Spleen (tissue), 7 donors: ENCODE measurements around the gene LRRC37A3.
"Not testable (repeated sequence)": the region's sequence is repeated elsewhere in the genome, so short reads cannot be mapped to it uniquely, and the experiment has no call there.

Experiments
- POLR2A ChIP-seq, 3 donors: fragments of 450-650 bp; IDR thresholded peaks; one replicate each; pipeline ENCODE4 v1.5.1; 2017; ENCODE audit warnings: antibody characterized with exemption in 3 of 3, mild to moderate bottlenecking in 1 of 3
- TF ChIP-seq, protein P1 (sequence below), 11 experiments: fragments of 200-600 bp in 7 of 11; fragments of 450-650 bp in 4 of 11; sonication (generic) in 4 of 11; IDR thresholded peaks in 8 of 11; conservative IDR thresholded peaks in 3 of 11; 1 replicate in 7 of 11; 2 replicates in 4 of 11; pipeline versions ENCODE4 v1.4.0 to v1.8.0; 2016 to 2021; ENCODE audit warnings: antibody characterized with exemption in 11 of 11, inconsistent platforms in 4 of 11, mild to moderate bottlenecking in 1 of 11
- donor health status: DM: no; HTN: no; CAD: no; lungs with moderate emphysema.
- donor health status: DM: no; HTN: no; CAD: no.
- donor health status: DM: no; HTN: no; CAD: no.

DNA sequence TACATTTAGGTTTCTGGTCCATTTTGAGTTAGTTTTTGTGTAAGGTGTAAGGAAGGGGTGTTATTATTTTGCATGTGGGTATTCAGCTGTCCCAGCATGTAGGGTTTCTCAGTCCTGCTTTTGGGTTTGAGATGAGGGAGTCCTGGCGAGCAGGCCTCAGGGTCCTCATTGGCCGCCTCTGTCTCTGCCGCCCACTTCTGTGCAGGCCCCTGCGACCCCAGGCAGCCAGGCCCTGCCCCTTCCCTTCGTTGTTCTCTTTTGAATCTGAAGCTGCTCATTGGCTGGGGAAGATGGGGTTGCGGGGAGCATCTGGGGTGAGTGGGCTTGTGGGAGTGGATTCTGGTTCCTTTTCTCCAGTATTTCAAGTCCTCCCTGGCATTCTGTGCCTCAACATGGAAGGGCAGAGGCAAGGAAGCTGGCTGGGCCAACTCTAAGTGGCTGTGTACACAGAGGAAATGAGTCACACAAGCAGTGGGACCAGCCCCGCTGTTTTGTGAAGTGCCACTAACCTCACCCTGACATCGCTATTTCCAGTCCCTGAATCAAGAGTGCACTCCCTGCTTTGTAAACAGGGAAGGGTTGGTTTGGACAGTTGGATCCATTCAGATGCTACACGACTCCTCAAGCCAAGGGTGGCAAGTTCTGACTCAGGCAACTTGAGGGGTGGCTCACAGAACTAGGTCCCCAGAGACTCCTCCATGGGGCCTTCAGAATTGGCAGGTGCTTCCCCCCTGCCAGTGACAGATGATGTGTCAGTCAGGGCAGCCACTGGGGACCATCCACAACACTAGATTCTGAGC is 110.9 kb downstream of the LRRC37A3 start:
- TF ChIP-seq, protein P1, sequence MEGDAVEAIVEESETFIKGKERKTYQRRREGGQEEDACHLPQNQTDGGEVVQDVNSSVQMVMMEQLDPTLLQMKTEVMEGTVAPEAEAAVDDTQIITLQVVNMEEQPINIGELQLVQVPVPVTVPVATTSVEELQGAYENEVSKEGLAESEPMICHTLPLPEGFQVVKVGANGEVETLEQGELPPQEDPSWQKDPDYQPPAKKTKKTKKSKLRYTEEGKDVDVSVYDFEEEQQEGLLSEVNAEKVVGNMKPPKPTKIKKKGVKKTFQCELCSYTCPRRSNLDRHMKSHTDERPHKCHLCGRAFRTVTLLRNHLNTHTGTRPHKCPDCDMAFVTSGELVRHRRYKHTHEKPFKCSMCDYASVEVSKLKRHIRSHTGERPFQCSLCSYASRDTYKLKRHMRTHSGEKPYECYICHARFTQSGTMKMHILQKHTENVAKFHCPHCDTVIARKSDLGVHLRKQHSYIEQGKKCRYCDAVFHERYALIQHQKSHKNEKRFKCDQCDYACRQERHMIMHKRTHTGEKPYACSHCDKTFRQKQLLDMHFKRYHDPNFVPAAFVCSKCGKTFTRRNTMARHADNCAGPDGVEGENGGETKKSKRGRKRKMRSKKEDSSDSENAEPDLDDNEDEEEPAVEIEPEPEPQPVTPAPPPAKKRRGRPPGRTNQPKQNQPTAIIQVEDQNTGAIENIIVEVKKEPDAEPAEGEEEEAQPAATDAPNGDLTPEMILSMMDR (IDR thresholded peaks at IDR 0.05 in 8 of 11, conservative IDR thresholded peaks at IDR 0.05 in 3 of 11) = not testable (repeated sequence)
- not testable (repeated sequence) for TF ChIP-seq POLR2A (IDR thresholded peaks at IDR 0.05)
